ENCODE results near the gene VWC2L. TPM values are rescaled to one million over a fixed set of nuclear protein-coding genes. Genes with fewer than 3 reads are reported as not detected.

VWC2L gene
- total RNA-seq, 2 donors from 2014 or later = not detected

DNA sequence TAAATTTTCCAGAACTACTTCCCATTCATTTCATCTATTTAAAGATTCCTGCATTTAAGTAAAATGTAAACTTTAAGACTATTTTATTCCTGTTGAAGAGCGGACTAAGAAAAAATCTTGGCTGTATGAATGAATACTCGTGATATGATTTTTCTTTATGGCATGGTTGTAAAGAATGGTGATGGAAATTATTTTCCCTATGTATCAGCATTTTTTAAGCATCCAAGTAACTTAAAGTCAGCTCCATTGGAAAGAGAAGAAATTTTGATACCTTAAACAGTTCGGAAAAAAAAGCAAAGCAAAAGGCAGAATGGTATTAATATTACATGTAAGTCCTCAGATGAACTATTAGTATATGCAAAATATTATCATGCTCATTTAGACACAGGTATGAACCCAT is 58.9 kb downstream of the VWC2L start:
- no peaks in the 10 kb centered on the region for H3K27me3 Mint-ChIP-seq (ENCODE audit: insufficient read depth)
- Histone ChIP-seq H3K9ac (ENCODE audit: extremely low read depth, low read length, poor library complexity, severe bottlenecking) (no peak overlapping the region), H3K36me3 (ENCODE audit: control insufficient read depth, insufficient read depth, low read length) (no peaks in the 10 kb centered on the region), H3K9me3 (ENCODE audit: control insufficient read depth, low read length) (no peaks in the 10 kb centered on the region), H3K27ac (ENCODE audit: low read depth, low read length) (no peak overlapping the region), H3K4me3 (ENCODE audit: low read length) (no peak overlapping the region), H3K27me3 (ENCODE audit: control insufficient read depth, insufficient read depth, low read length, poor library complexity, severe bottlenecking) (no peaks in the 10 kb centered on the region), H3K4me1 (ENCODE audit: control insufficient read depth, insufficient read depth, low read length) (no peaks in the 10 kb centered on the region)
- no peak overlapping the region for H3K4me3 Mint-ChIP-seq
- H3K36me3 Mint-ChIP-seq (ENCODE audit: low read depth) = no peaks in the 10 kb centered on the region
- no peak overlapping the region for H3K27ac Mint-ChIP-seq
- H3K9me3 Mint-ChIP-seq = no peaks in the 10 kb centered on the region
- no peak for TF ChIP-seq CTCF (conservative IDR thresholded peaks at IDR 0.05)
- 100% methylated on average over 3 of the region's 3 CpGs; no CpG with 5 or more reads in 1 of the 2 experiments for WGBS, 2 experiments (ENCODE audit: insufficient coverage in 1 of 2, insufficient read length in 1 of 2)
- H3K4me1 Mint-ChIP-seq = peaks cover 3% of the 10 kb centered on the region
- DNase-seq = no peak

GRCh38 chr2:214471382-214471781 is 60.5 kb downstream of the VWC2L start:
- 86% methylated on average over 1 of the region's 1 CpG; no CpG with 5 or more reads in 1 of the 2 experiments for WGBS, 2 experiments (ENCODE audit: insufficient coverage in 1 of 2, insufficient read length in 1 of 2)
- H3K4me1 Mint-ChIP-seq = no peaks in the 10 kb centered on the region
- H3K27ac Mint-ChIP-seq = no peak overlapping the region
- H3K36me3 ChIP-seq (ENCODE audit: control insufficient read depth, insufficient read depth, low read length) = no peaks in the 10 kb centered on the region
- H3K4me3 ChIP-seq (ENCODE audit: low read length) = no peak overlapping the region
- no peak for TF ChIP-seq CTCF (conservative IDR thresholded peaks at IDR 0.05)
- H3K27ac ChIP-seq (ENCODE audit: low read depth, low read length) = no peak overlapping the region
- no peaks in the 10 kb centered on the region for H3K36me3 Mint-ChIP-seq (ENCODE audit: low read depth)
- no peak overlapping the region for H3K9ac ChIP-seq (ENCODE audit: extremely low read depth, low read length, poor library complexity, severe bottlenecking)
- H3K4me3 Mint-ChIP-seq = no peak overlapping the region
- no peaks in the 10 kb centered on the region for H3K9me3 Mint-ChIP-seq
- H3K9me3 ChIP-seq (ENCODE audit: control insufficient read depth, low read length) = no peaks in the 10 kb centered on the region
- H3K27me3 ChIP-seq (ENCODE audit: control insufficient read depth, insufficient read depth, low read length, poor library complexity, severe bottlenecking) = no peaks in the 10 kb centered on the region
- no peaks in the 10 kb centered on the region for H3K27me3 Mint-ChIP-seq (ENCODE audit: insufficient read depth)
- no peak for DNase-seq
- H3K4me1 ChIP-seq (ENCODE audit: control insufficient read depth, insufficient read depth, low read length) = no peaks in the 10 kb centered on the region

- H3K4me1 ChIP-seq (ENCODE audit: control insufficient read depth, insufficient read depth, low read length) = no peaks in the 10 kb centered on the region
- no peak overlapping the region for H3K4me3 Mint-ChIP-seq
- no peak overlapping the region for H3K4me3 ChIP-seq (ENCODE audit: low read length)
- no peak overlapping the region for H3K9ac ChIP-seq (ENCODE audit: extremely low read depth, low read length, poor library complexity, severe bottlenecking)
- no peak overlapping the region for H3K27ac Mint-ChIP-seq
- no peak overlapping the region for H3K27ac ChIP-seq (ENCODE audit: low read depth, low read length)
- no peaks in the 10 kb centered on the region for H3K36me3 ChIP-seq (ENCODE audit: control insufficient read depth, insufficient read depth, low read length)
- no peak for DNase-seq
- no peak for TF ChIP-seq CTCF (conservative IDR thresholded peaks at IDR 0.05)
- WGBS, 2 experiments (ENCODE audit: insufficient coverage in 1 of 2, insufficient read length in 1 of 2) = no CpG with 5 or more reads among the region's 1 CpG
- no peaks in the 10 kb centered on the region for H3K9me3 Mint-ChIP-seq
- no peaks in the 10 kb centered on the region for H3K27me3 Mint-ChIP-seq (ENCODE audit: insufficient read depth)
- no peaks in the 10 kb centered on the region for H3K9me3 ChIP-seq (ENCODE audit: control insufficient read depth, low read length)
- no peaks in the 10 kb centered on the region for H3K36me3 Mint-ChIP-seq (ENCODE audit: low read depth)
- no peaks in the 10 kb centered on the region for H3K4me1 Mint-ChIP-seq
- no peaks in the 10 kb centered on the region for H3K27me3 ChIP-seq (ENCODE audit: control insufficient read depth, insufficient read depth, low read length, poor library complexity, severe bottlenecking)
Observed at GRCh38 chr2:214471990-214472389, 61.1 kb downstream of the VWC2L start.

Measured in endodermal cell (in vitro differentiated cells).